IMR-90 (cell line): ENCODE data around the gene TSTD1. TPM values are rescaled to one million over a fixed set of nuclear protein-coding genes. Genes with fewer than 3 reads are reported as not detected.

Experiments
- ATAC-seq: fragments of 200-7000 bp; cut with Tn5 transposase; 2 replicates; pipeline ENCODE4 v1.9.1; 2020; ENCODE audit warnings: low read depth, mild to moderate bottlenecking, moderate library complexity
- BruUV-seq: library from RNA; stranded (reverse); fragments of 400-500 nt; replicated peaks from 2 replicates; lab custom pipeline; 2021; lab: Mats Ljungman, UMichigan
- CTCF ChIA-PET: fragments of 300-600 bp; formaldehyde crosslinking; extraction: SDS; loops from one replicate; lab custom pipeline; 2021; ENCODE audit warnings: antibody characterized with exemption; lab: Yijun Ruan, JAX
- POLR2A ChIA-PET: fragments of 300-600 bp; sonication (Branson Sonifier 250); formaldehyde crosslinking; loops from one replicate; lab custom pipeline; 2022; ENCODE audit warnings: antibody characterized with exemption; ENCODE audit not compliant: unreplicated experiment; lab: Charles Lee
- DNase-seq: peaks from one replicate; pipeline ENCODE4 v3.0.0; 2013
- H2AFZ ChIP-seq: replicated peaks from 2 replicates; pipeline ENCODE3; 2013; ENCODE audit warnings: low read length, mild to moderate bottlenecking; ENCODE audit not compliant: poor library complexity
- H2AK5ac ChIP-seq: 2 replicates; pipeline ENCODE4 v1.6.1; 2013; ENCODE audit warnings: low read depth, low read length, inconsistent platforms
- H2AK9ac ChIP-seq: replicated peaks from 2 replicates; pipeline ENCODE3; 2013; ENCODE audit warnings: mild to moderate bottlenecking, low read depth, low read length, moderate library complexity; ENCODE audit not compliant: poor library complexity
- H2BK120ac ChIP-seq: 2 replicates; pipeline ENCODE4 v1.6.1; 2013; ENCODE audit warnings: low read depth, low read length, inconsistent platforms
- H2BK15ac ChIP-seq: 3 replicates; pipeline ENCODE4 v1.6.1; 2013; ENCODE audit warnings: low read depth, low read length, inconsistent platforms
- H2BK20ac ChIP-seq: 2 replicates; pipeline ENCODE4 v1.6.1; 2013; ENCODE audit warnings: low read depth, mild to moderate bottlenecking, inconsistent platforms, low read length, moderate library complexity
- H2BK5ac ChIP-seq: 2 replicates; pipeline ENCODE4 v1.6.1; 2013; ENCODE audit warnings: mild to moderate bottlenecking, low read depth, low read length, inconsistent platforms; ENCODE audit not compliant: poor library complexity, severe bottlenecking
- H3K14ac ChIP-seq: replicated peaks from 2 replicates; pipeline ENCODE4 v1.6.1; 2013; ENCODE audit warnings: low read depth, low read length, inconsistent platforms
- H3K18ac ChIP-seq: 2 replicates; pipeline ENCODE4 v1.6.1; 2013; ENCODE audit warnings: low read depth, low read length, control low read depth
- H3K23ac ChIP-seq: 2 replicates; pipeline ENCODE4 v1.6.1; 2013; ENCODE audit warnings: low read depth, low read length, inconsistent platforms
- H3K27ac ChIP-seq: 2 replicates; pipeline ENCODE4 v1.5.1; 2013; ENCODE audit warnings: mild to moderate bottlenecking, control low read depth, low read length; ENCODE audit not compliant: insufficient read depth
- H3K27me3 ChIP-seq: 2 replicates; pipeline ENCODE4 v1.6.1; 2013; ENCODE audit warnings: low read length; ENCODE audit not compliant: control insufficient read depth, insufficient read depth
- H3K36me3 ChIP-seq: 2 replicates; pipeline ENCODE4 v1.6.1; 2013; ENCODE audit warnings: low read length, mixed read lengths; ENCODE audit not compliant: control insufficient read depth, insufficient read depth
- H3K4ac ChIP-seq: 2 replicates; pipeline ENCODE4 v1.6.1; 2013; ENCODE audit warnings: low read depth, low read length, inconsistent platforms
- H3K4me1 ChIP-seq: 2 replicates; pipeline ENCODE4 v1.6.1; 2013; ENCODE audit warnings: low read length, mixed read lengths; ENCODE audit not compliant: control insufficient read depth, insufficient read depth
- H3K4me2 ChIP-seq: 2 replicates; pipeline ENCODE4 v1.6.1; 2013; ENCODE audit warnings: low read depth, mild to moderate bottlenecking, control low read depth, low read length, moderate library complexity
- H3K4me3 ChIP-seq: 2 replicates; pipeline ENCODE4 v1.5.1; 2013; ENCODE audit warnings: low read depth, mild to moderate bottlenecking, control low read depth, low read length, moderate library complexity; ENCODE audit not compliant: insufficient read depth
- H3K56ac ChIP-seq: 2 replicates; pipeline ENCODE4 v1.6.1; 2013; ENCODE audit warnings: low read length, inconsistent platforms; ENCODE audit not compliant: insufficient read depth; ENCODE audit errors: extremely low read depth
- H3K79me1 ChIP-seq, 2 experiments: 2 replicates each; pipeline ENCODE4 v1.6.1; 2013; ENCODE audit warnings: low read length in 2 of 2, inconsistent platforms in 1 of 2, low read depth in 1 of 2
- H3K9ac ChIP-seq: 2 replicates; pipeline ENCODE4 v1.6.1; 2013; ENCODE audit warnings: low read depth, low read length, control low read depth
- H3K9me1 ChIP-seq: 2 replicates; pipeline ENCODE4 v1.6.1; 2013; ENCODE audit warnings: low read length, inconsistent platforms; ENCODE audit not compliant: insufficient read depth
- H3K9me3 ChIP-seq: 2 replicates; pipeline ENCODE4 v1.6.1; 2013; ENCODE audit warnings: low read length; ENCODE audit not compliant: control insufficient read depth, insufficient read depth
- H4K20me1 ChIP-seq: 2 replicates; pipeline ENCODE4 v1.6.1; 2013; ENCODE audit warnings: low read length, inconsistent platforms; ENCODE audit not compliant: insufficient read depth
- H4K5ac ChIP-seq: 2 replicates; pipeline ENCODE4 v1.6.1; 2013; ENCODE audit warnings: mild to moderate bottlenecking, low read depth, low read length, control low read depth
- H4K8ac ChIP-seq, 2 experiments: 2 replicates each; pipeline ENCODE4 v1.6.1; 2013; ENCODE audit warnings: low read depth in 2 of 2, low read length in 2 of 2, control low read depth in 1 of 2, inconsistent platforms in 1 of 2
- H4K91ac ChIP-seq: 2 replicates; pipeline ENCODE4 v1.6.1; 2013; ENCODE audit warnings: low read depth, low read length, inconsistent platforms; ENCODE audit not compliant: insufficient read depth
- MAFK ChIP-seq: IDR thresholded peaks from 2 replicates; pipeline ENCODE4 v1.6.1; 2012; ENCODE audit warnings: low read depth, low read length, improper control_type of control experiment
- WGBS, 2 experiments: methylation state at CpG; one replicate each; pipeline versions ENCODE4 v1.1.5 to v1.1.7; 2013; ENCODE audit warnings: missing lambda C conversion rate in 2 of 2; ENCODE audit not compliant: insufficient read length in 1 of 2; ENCODE audit errors: extremely low coverage in 2 of 2; 5-methylcytosine and 5-hydroxymethylcytosine counted together
- dilution Hi-C: fragments of 300-500 bp; cut with HindIII; formaldehyde crosslinking; loops from one replicate; pipeline ENCODE4 v1.14.3; 2018; ENCODE audit warnings: low sequenced_read_pairs; ENCODE audit not compliant: unreplicated experiment
- in situ Hi-C: fragments of 300-500 bp; cut with MboI; formaldehyde crosslinking; loops from 3 replicates; pipeline ENCODE4 v1.14.3; 2019; ENCODE audit warnings: low sequenced_read_pairs, inconsistent platforms, mixed read lengths
- intact Hi-C: fragments of 100-400 bp; cut with micrococcal nuclease; formaldehyde crosslinking; loops from 2 replicates; pipeline ENCODE4 v1.10.0; 2022
- polyA plus RNA-seq, 3 experiments: library from polyadenylated mRNA; depleted of rRNA; stranded (reverse); fragments of >200 nt; gene quantifications; 2 replicates each; pipeline ENCODE4 v1.2.3, GENCODE V29; 2012; ENCODE audit warnings: low replicate concordance in 1 of 3
- total RNA-seq: library from RNA; depleted of rRNA; stranded (reverse); fragments of >200 nt; gene quantifications from 2 replicates; pipeline ENCODE4 v1.2.3, GENCODE V29; 2012
- TF ChIP-seq, protein P1 (sequence below): fragments of 150-350 bp; IDR thresholded peaks from 2 replicates; pipeline ENCODE4 v1.6.1; 2016; ENCODE audit warnings: low read depth, mild to moderate bottlenecking, low read length, moderate library complexity, borderline replicate concordance

The TSTD1 gene
- total and polyA plus RNA-seq, 2 of the 4 experiments (the other 2 are of a cell fraction), result 0.21 TPM; not detected in 1

DNA sequence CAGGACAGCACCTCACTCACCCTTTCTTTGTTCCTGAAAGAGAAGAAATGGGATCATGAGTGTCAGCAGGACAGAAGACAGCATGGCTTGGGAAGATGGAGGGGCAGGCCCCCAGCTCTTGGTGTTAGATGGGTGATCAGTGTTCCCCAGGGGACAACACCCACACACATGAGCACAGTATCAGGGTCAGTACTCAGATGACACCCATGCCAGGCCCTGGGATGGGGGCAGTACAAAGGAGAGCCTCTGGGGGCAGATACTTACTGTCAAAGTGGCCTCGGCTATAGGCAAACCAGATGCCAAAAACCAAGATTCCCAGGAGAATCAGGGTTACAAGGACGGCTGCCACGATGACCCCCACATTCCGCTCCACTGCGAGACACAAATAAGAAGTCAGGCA lies 39.4 kb downstream of the TSTD1 start:
- H3K9me3 ChIP-seq, result no peaks in the 10 kb centered on the region
- H2AK9ac ChIP-seq, result no peak overlapping the region
- no peak overlapping the region for H3K14ac ChIP-seq
- no peak overlapping the region for H3K9ac ChIP-seq
- H2BK15ac ChIP-seq, result no peak overlapping the region
- DNase-seq (no peak), ATAC-seq (no peak)
- H4K91ac ChIP-seq, result no peak overlapping the region
- no peak overlapping the region for H2BK5ac ChIP-seq
- BruUV-seq, result no TSS peak
- no peak overlapping the region for H3K4ac ChIP-seq
- in situ Hi-C loops (loop anchor here (5.0 kb wide), 2 partner anchors 48 to 98 kb away; partner anchors contain the start of genes KLHDC9 and USF1), dilution Hi-C loops (no loop called here), intact Hi-C loops (no loop called here)
- no peaks in the 10 kb centered on the region for H4K20me1 ChIP-seq
- H2AK5ac ChIP-seq, result no peak overlapping the region
- H2BK120ac ChIP-seq, result no peak overlapping the region
- no peak overlapping the region for H3K23ac ChIP-seq
- H4K5ac ChIP-seq, result no peak overlapping the region
- H3K4me3 ChIP-seq, result no peak overlapping the region
- H4K8ac ChIP-seq, result no peak overlapping the region
- no peak overlapping the region for H3K4me2 ChIP-seq
- CTCF ChIA-PET, result no interaction called here
- H3K27me3 ChIP-seq, result no peaks in the 10 kb centered on the region
- H3K27ac ChIP-seq, result no peak overlapping the region
- TF ChIP-seq, protein P1, sequence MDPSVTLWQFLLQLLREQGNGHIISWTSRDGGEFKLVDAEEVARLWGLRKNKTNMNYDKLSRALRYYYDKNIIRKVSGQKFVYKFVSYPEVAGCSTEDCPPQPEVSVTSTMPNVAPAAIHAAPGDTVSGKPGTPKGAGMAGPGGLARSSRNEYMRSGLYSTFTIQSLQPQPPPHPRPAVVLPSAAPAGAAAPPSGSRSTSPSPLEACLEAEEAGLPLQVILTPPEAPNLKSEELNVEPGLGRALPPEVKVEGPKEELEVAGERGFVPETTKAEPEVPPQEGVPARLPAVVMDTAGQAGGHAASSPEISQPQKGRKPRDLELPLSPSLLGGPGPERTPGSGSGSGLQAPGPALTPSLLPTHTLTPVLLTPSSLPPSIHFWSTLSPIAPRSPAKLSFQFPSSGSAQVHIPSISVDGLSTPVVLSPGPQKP, result no peak
- no peak for TF ChIP-seq MAFK
- H3K9me1 ChIP-seq, result no peaks in the 10 kb centered on the region
- no peaks in the 10 kb centered on the region for H3K4me1 ChIP-seq
- H2AFZ ChIP-seq, result no peak overlapping the region
- no peak overlapping the region for H2BK20ac ChIP-seq
- POLR2A ChIA-PET, result no interaction called here
- WGBS, 2 experiments, result 78% methylated on average over 5 of the region's 5 CpGs; no CpG with 5 or more reads in 1 of the 2 experiments
- no peak overlapping the region for H3K18ac ChIP-seq
- no peaks in the 10 kb centered on the region for H3K36me3 ChIP-seq
- H3K79me1 ChIP-seq, result no peaks in the 10 kb centered on the region
- no peak overlapping the region for H3K56ac ChIP-seq
